ENCODE results near the gene TUT1.
"Not testable (repeated sequence)": the region's sequence is repeated elsewhere in the genome, so short reads cannot be mapped to it uniquely, and the experiment has no call there.

Gene TUT1

DNA sequence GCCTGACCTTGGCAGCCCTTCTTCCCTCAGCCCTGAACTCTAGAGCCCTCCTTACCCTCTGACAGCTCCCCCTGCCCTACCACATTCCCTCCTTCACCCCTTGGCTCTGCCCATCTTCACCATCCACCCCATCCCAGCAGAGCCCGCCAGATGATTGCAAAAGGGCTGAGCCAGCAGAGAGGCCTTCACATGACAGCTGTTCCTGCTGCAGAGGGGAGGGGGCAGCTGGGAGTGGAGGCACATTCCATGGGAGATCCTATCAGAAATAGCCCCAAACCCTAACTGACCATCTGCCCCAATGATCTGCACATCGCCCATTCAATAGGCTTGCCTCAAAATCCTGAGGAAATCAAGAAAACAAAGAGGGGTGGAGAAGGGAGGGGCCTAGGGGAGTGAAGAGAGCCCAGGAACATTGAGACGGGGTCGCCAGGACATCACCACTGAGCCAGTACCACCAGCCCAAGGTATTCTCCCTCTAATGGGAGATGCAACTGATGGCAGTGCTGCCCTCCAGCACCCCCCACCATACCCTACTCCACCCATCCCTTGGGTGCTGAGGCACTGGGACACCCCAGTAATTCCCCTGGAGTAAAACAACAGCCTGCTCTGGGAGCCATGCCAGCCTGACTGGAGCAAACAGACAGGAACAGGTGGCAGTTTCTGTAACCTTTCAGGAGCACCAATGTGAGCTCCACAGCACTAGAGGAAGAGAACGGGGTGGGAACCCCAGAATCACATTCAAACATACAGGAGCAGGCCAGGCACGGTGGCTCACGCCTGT lies 36.7 kb downstream of the TUT1 start:
- no peak for DNase-seq

DNA sequence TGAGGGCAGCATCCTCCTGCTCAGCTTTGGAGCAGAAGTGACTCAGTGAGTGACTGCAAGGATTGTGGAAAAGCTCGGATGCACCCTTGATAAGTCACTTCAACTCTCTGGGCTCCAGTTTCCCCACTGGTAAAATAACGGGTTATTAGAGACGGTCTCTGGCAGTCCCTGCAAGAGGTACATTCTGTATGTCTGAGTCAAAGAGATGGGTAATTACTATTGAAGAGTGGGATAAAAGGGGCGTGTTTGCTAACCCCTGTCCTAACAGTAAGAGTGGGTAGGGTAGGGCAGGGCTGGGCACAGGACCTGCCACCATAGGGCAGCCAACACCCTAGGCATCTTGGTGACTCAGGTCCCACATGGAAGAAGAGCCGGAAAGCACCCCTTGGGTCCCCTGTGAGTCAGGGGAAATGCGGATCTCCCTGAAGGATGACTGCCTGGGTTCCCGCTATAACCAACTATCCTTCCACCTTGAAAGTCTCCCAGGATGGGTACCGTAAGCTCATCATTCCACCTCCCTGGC lies 37.4 kb downstream of the TUT1 start:
- no peak for DNase-seq

DNA sequence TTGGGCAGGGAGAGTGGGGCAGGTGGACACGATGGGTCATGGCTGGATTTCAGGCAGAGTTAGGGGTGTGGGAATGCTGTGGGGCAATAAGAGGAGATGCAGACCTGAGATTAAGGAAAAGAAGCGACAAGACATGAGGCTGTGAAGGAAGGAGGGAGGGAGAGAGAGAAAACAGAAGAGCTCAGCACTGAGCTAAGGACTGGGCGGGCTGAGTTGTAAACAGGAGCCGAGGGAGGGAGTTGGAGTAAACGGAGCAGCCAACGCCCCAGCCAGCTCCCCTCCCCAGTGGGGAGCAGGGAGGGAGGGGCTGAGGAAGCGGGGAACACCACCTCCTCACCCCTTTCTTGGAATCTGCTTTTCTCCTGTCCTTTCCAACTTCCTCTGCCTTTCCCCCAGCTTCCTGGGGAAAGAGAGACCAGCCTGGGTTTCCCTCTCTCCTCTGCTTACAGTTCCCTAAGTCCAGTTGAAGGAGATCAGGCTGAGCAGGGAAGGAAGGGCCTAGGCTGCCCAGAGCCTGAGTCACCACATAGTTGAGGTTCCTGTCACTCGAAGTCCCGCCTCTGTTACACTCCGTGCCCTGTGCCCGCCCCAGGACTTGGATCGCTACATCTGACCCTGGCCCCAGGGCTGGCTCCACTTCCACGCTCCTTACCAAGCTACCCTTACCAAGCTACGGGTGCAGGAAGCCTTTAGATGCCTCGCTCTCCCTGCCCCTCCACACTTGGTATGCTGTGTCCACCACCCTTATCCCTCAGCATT lies 38.1 kb downstream of the TUT1 start:
- DNase-seq, result peak in 1 of 2 experiments; percentile 30

DNA sequence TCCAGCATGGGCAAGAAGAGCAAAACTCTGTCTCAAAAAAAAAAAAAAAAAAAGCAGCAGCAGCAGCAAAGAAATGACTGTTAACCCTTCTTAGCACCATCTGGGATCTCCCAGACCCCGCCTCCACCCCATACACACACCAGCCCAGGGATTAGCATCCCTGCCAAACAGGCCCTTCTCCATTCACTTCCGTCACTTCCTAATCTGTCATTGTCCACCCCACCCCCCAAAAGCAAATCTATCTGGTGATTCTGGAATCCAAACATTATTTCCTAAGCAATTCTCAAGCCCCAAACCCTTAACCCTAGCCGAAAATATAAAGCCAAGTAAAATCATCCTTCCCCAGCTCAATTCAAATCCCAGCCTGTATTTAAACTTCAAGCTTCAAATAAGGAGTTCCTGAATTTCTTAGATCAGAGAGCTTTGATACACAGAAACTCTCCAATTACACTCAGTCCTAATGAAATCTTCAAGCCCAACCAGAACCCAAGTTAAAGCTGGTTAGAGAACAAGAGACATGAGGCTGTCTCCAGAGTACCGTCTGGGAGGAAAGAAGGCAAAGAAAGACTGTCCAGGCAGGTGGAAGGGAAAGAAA lies 38.7 kb downstream of the TUT1 start:
- DNase-seq, result no peak

DNA sequence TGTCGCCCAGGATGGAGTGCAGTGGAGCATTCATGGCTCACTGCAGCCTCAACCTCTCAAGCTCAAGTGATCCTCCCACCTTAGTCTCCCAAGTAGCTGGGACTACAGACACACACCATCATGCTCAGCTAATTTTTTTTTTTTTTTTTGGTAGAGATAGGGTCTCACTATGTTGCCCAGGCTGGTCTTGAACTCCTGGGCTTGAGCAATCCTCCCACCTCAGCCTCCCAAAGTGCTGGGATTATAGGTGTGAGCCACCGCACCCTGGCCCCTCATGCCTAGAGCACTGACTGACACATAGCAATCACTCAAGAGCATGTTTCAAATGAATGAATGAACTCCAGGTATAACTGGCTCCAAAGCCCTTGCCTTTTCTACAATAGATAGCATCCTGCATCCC lies 40.8 kb downstream of the TUT1 start:
- DNase-seq, result not testable (repeated sequence)

DNA sequence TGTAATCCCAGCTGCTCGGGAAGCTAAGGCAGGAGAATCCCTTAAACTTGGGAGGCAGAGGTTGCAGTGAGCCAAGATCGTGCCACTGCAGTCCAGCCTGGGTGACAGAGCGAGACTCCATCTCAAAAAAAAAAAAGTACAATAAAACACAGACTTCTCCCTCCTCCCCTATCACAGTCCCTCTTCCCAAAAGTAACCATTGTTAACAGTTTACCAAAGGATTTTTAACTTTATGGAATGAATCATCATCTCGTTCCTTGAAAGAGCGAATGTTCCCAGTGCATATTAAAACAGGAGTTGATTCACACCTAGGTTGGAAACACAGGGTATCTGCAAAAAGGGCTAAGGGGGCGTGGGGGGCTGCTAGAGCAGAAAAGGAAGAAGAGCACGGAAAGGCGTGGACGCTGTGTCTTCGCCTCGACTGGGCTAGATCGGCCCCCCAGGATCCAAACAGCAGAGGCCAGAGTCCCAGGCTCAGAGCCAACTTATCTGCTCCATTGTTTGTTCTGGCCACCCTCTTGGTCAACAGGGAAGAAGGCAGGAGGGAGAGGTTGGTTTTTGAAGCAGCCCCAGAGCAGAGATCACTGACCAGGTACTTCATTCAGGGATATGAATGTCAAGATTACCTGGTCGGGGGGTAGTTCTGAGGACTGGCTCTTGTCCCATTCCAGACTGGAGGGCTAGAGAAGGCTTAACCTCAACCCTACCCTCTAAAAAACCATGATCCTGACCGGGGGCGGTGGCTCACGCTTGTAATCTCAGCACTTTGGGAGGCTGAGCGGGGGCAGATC lies 42.6 kb downstream of the TUT1 start:
- DNase-seq, result no peak

DNA sequence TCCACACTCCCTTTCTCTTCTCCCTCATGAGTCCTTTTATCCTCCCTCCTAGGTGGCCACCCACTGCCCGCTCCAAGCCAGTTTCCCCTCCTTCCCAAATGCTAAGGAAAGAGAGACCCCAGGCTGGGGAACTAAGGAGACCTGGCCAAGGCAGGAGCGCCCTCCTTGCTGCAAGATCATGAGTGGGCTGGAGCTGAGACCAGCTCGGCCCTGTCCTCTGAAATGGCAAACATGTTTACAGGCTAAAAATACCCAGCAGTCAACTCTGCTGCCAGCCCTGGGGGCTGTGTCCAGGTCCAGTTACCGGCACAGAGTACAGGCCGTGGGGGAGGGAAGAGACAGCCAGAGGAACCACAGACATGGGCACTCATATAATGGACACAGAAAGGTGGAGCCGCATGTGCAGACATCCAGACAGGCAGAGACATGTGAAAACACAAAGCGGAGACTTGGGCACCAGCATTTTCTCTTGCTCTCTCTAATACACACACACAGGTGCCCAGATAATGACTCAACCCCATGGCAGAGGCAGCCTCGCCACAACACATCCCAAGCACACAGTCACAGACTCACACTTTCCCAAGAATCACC lies 43.5 kb downstream of the TUT1 start:
- no peak for DNase-seq

DNA sequence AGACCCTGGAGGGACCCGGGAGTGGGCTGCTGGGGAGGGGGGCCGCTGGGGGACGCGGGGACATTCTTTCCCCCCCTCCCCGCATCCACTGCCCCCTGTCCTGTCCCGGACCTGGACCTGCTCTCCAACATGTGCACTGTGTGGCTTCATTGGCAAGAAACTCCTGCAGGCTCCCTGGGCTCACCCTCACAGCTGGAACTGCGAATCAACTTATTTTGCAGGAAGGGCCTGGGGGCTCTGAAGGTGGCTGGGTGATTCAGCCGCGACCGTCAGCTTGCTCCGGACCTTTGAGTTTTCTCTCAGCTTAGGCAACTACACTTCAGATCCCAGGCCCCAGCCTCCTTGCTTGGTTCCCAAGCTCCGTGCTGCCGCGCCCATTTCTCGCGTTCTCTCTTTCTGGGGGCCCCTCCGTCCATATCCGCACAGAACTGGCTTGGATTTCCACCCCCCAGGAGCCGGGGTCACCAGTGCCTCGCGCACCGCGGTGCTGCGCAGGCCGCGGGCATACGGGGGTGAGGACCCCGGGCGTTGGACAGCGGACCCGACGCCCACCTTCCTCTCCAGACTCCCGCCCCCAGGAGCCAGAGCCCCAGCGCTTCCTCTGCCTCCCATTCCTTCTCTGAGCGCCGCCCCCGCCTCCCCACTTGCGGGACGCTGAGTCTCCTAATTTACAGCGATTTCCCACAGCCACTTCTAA lies 44.2 kb downstream of the TUT1 start:
- DNase-seq, result no peak

DNA sequence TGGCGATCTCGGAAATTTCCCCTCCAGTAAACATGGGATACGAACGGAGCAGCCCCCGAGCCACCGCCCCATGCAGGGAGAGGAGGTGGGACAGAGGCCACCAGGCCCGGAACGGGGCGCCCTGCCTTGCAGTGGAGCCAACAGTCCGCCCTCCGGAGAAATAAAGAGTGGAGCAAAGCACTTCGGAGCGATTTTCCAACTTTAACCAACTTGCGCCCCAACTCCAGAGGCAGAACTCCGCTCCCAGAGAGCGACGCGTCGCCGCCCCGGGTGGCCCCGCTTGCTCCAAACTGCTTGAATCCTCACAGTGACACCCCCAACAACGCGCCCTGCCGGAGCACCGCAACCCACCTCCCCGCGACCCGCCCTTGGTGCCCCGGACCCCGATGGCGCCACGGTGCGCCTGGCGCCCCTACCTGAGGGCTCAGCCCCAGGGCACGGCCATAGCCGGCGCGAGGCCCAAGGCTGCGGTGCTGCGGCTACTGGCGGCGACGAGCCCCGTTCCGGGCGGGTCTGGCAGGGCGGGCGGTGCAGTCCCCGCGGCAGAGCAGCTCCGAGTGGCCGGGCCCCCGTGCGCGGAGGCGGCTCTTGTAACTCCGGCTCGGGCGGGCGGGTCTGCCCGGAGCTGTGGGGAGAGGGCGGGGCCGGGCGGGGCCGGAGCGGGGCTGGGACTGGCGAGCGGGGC lies 44.9 kb downstream of the TUT1 start, which contains the start of gene AHNAK:
TSS of gene AHNAK (minus strand) at position 563 of the 685 bp plus-strand sequence. CDS start 10,708 bp downstream, outside the sequence.
- DNase-seq, result peak; percentile 50 to 63

DNA sequence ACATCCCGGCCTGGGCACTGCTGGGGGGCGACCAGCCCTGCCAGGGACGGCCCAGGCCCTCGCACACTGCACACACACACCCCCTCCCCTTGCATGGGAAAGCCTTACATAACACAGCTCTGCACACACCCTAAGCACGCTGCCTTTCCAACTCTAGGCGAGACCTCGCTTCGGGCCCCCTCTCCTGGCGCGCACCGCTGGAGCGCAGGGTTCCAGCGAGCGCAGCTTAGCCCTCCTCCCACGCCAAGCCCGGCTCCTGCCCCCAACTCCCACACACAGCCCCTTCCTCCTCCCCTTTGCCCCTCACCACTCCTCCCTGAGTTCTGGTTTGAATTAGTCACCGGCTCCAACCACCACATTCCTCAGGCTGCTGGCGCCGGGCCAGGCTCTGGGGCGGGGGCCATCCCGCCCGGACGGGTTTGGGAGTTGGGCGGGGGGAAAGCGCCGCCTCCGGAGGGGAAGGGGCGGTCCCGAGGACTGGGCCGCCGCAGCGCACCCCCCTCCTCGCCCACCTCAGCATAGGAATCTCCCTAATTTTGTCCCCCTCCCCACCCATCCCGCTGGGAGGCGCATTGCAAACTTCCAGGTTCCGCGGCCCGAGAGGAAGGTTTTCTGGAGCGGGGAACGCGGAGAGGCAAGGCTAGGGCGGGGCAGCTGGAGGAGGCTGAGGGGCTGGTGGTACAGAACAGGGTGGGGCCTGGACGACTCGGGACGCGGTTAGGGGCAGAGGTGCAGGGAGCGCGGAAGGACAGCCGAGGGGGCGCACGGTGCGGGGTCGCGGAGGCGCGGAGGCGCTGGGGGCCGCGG lies 45.7 kb downstream of the TUT1 start:
- DNase-seq, result peak; percentile 59 to 76

DNA sequence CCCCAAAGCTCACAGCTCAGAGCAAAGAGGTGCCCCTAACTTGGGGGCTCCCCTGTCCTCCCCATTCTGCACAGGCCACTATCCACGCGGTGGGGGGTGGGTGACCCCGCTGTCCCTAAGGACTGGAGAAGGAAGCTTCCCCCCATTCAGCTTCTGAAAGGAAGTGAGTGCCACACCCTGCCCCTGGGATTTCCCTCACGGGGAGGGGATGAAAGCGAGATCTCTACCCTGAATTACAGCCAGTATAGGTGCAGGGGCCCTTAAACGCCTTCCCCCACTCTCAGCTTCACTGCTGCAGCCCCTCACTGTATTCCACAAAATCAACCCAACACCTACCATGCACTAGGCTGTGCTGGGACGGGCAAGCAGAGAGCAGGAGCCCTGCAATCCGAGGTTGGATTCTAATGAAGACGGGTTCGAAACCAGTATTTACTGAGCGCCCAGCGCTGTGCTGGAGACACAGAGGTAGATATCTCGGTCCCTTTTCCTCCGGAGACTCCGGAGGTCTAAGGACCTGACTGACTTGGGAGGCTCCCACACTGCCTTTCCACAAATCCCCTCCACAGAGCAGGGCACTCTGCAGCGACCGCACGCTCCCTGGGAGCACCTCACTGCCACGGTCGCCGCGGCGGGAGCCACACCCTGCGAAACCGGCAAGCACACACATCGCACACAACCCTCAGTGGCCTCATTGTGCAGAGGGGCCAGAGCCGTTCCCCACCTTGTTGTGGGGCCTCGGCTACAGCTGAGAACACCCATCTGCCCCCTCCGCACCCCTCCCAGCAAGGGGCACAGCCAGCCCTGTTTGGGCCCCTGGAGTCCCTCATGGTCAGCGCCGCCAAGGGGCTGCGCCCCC lies 46.5 kb downstream of the TUT1 start:
- no peak for DNase-seq

DNA sequence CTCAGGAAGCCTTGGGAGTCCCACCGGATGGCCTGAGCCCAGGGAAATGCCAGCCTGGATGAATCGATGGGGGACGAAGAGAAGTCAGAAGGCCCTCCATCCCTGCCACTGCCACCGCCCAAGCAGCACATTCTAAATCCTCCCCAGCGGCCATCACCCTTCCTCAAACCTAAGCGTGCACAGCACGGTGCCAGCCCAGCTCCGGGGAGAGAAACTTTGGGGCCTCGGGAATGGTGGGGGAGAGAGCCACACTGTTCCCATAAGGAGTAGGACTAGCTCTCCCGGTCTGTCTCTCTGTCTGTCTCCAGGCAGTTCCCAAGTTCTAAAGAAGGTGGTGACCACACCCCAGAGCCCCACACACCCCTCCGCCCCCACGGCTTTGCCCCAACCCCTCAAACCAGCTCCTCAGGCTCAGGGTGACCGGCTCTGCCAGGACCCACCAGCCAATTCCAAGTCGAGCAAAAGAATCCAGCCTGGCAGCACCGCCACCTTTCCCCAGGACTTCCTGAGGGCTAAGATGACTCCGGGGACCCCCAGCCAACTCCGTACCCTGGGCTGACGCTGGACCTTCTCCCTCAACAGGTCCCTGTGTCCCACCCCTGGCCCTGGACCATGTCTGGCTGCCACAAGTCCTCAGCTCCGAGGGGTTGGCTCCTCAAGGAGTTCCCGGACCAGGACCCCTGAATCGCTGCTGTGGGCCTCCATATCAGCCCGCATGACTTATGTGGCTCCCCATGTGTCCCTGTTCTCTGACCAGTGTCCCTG lies 47.5 kb downstream of the TUT1 start:
- no peak for DNase-seq

DNA sequence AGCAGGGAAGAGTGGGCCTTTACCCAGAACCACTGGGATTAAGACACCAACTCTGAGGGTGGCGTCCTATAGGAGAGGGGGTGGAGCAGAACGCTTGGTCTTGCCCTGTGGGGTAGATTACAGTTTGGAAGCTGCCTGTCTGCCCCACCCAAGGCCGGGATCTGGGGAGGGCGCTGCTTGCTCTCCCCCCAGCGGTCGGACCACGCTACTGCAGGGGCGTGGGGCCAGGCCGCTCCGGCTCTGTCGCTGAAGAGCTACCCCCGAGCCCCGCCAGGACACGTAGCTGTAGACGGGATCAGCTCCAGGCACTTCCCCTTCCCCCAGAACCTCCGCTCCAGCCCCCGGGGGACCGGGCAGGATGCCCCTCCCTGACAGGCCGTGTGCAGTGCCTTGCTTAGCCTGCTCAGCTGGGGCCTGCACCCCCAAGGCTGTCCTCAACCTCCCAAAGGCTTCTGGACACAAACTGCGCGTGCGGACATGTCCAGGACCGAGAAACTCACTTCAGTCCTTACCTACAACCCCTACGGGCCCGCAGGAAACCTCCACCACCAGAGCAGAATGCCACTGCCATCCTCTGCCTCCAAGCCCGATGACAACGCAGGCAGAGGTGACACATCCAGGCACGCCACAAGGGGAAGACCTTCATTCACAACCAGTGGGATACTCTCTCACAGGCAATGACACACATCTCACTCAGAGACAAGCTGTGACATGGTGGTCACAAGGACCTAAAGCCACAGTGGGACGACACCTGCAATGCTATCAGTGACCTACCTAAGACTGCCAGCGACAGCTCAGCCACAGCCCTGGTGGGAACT lies 48.4 kb downstream of the TUT1 start:
- peak; percentile 65 to 74 for DNase-seq

DNA sequence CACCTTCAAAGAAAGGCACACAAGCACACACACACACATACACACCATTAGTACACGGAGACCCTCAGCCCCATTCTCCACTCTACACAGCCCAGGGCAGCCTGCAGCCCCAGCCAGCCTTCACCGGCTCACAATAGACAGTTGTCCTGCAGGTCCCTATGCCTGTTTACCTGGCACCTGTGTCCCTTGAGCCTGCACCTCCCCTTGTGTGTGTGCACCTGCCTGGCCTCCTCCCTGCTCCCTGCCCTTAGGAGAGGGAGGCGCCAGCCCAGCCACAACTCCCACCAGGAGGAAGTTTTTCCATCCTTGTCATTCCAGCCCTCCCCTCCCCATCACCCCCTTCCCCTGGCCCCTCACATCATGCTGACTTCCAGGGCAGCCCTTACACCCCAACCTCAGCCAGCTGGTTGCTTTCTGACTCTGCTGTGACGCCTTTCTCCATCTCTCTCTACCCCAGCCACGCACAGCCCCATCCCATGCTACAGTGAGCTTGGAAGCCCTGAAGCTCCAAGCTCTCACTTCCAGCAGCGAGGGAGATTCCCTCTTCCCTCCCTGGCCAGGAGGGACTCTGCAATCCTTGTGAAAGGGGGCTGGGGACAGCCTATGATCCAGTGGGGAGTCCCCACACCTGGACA lies 49.1 kb downstream of the TUT1 start:
- no peak for DNase-seq

DNA sequence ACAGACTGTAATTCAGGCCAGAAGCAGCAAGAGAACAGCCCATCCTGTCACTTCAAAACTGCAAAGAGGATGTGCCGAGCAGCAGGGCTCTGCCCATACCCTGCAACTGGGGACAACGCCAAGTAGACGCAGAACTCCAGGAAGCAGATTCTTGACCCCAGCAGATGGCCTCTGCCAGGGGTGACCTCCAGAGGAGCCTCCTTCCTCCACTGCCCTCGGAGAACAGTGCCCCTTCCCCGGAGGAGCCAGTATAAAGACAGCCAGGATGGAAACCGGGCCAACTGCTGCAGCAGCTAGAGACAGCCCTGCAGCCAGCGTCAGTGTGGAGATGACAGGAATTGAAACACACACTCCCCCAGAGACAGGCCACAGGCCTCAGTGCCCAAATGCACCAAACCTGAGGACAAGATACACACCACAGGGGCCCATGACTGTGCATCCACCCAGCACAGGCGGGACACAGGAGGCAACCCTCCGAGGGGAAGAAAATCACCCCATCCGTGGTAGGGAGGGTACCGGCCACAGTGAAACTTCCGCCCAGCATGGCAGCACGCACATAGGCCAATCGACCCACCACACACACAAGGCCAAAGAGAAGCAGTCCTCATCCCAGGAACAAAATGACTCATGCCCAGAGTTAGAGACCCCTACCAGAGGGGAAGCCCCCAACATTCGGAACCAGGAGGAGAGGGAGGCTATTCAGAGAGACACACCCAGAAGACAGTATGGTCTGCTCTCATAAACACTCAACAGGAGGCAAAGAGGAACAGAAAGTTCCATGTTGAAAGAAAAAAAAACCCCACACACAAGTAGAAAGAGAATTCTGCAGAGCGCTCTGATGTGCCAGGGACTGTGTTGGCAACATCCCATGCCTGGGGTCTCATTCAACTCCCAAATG lies 50.3 kb downstream of the TUT1 start:
- no peak for DNase-seq
